Inferior parietal cortex (tissue), 1 donor: ENCODE results near the gene KPNA6.
"Not testable (repeated sequence)": the region's sequence is repeated elsewhere in the genome, so short reads cannot be mapped to it uniquely, and the experiment has no call there.

Experiments
- DNase-seq: peaks from one replicate; pipeline ENCODE4 v3.0.0-alpha.2; 2016; ENCODE audit errors: extremely low spot score

Gene KPNA6

GRCh38 chr1:32107742-32108661 is at the start of gene KPNA6:
Gene KPNA6, plus strand, starts transcription at chr1:32108056. Its CDS starts 75 bp downstream, at chr1:32108131.
- peak; percentile 98 for DNase-seq

- no peak for DNase-seq
Measured at GRCh38 chr1:32060914-32061313, 46.9 kb upstream of the KPNA6 start.

- no peak for DNase-seq
Measured at GRCh38 chr1:32062867-32063230, 45.0 kb upstream of the KPNA6 start.

GRCh38 chr1:32063261-32063681 is 44.6 kb upstream of the KPNA6 start:
- DNase-seq: peak; percentile 79

- not testable (repeated sequence) for DNase-seq
Measured at GRCh38 chr1:32065613-32066488, 42.0 kb upstream of the KPNA6 start.

GRCh38 chr1:32066489-32066873 is 41.4 kb upstream of the KPNA6 start:
- DNase-seq: peak; percentile 68

- no peak for DNase-seq
Measured at GRCh38 chr1:32068957-32069588, 38.8 kb upstream of the KPNA6 start.

GRCh38 chr1:32071758-32072621 is 35.9 kb upstream of the KPNA6 start:
- DNase-seq: no peak

- DNase-seq: peak; percentile 92
Measured at GRCh38 chr1:32072622-32073298, 35.1 kb upstream of the KPNA6 start, which contains the start of gene TMEM39B. Gene TMEM39B, plus strand, starts transcription at chr1:32072939. Its CDS starts 109 bp downstream, at chr1:32073048.

- DNase-seq: peak; percentile 76
Measured at GRCh38 chr1:32073299-32074229, 34.3 kb upstream of the KPNA6 start.

GRCh38 chr1:32074841-32075240 is 33.0 kb upstream of the KPNA6 start:
- DNase-seq: no peak

- no peak for DNase-seq
Measured at GRCh38 chr1:32077451-32077850, 30.4 kb upstream of the KPNA6 start.

- no peak for DNase-seq
Measured at GRCh38 chr1:32082022-32082421, 25.8 kb upstream of the KPNA6 start.

GRCh38 chr1:32086381-32086780 is 21.5 kb upstream of the KPNA6 start:
- not testable (repeated sequence) for DNase-seq

GRCh38 chr1:32091176-32091575 is 16.7 kb upstream of the KPNA6 start:
- no peak for DNase-seq

- DNase-seq: no peak
Measured at GRCh38 chr1:32091591-32091990, 16.3 kb upstream of the KPNA6 start.

- DNase-seq: no peak
Measured at GRCh38 chr1:32094746-32095521, 12.9 kb upstream of the KPNA6 start.

- no peak for DNase-seq
Measured at GRCh38 chr1:32099426-32099825, 8.4 kb upstream of the KPNA6 start.
